NCI-H748 (cell line): ENCODE measurements around the gene PTPRA.

Experiments used
- DNase-seq: peaks from one replicate; lab custom pipeline; 2025; ENCODE audit not compliant: unreplicated experiment; lab: John Stamatoyannopoulos, UW

The PTPRA gene

GRCh38 chr20:2921506-2921905 is 48.2 kb downstream of the PTPRA start:
- no peak for DNase-seq

GRCh38 chr20:2922957-2923356 is 49.7 kb downstream of the PTPRA start:
- DNase-seq: no peak

- DNase-seq: no peak
Observed at GRCh38 chr20:2930538-2930937, 57.3 kb downstream of the PTPRA start.

GRCh38 chr20:2932498-2932897 is 59.2 kb downstream of the PTPRA start:
- no peak for DNase-seq

GRCh38 chr20:2937902-2938301 is 64.6 kb downstream of the PTPRA start:
- no peak for DNase-seq

- DNase-seq: no peak
Observed at GRCh38 chr20:2942439-2942838, 69.2 kb downstream of the PTPRA start.

GRCh38 chr20:2946988-2947961 is 74.0 kb downstream of the PTPRA start:
- DNase-seq: no peak

GRCh38 chr20:2948968-2949367 is 75.7 kb downstream of the PTPRA start:
- DNase-seq: no peak

GRCh38 chr20:2952766-2953165 is 79.5 kb downstream of the PTPRA start:
- DNase-seq: no peak

- no peak for DNase-seq
Observed at GRCh38 chr20:2955257-2955970, 82.1 kb downstream of the PTPRA start.

- no peak for DNase-seq
Observed at GRCh38 chr20:2956480-2956879, 83.2 kb downstream of the PTPRA start.

GRCh38 chr20:2967841-2968240 is 94.6 kb downstream of the PTPRA start:
- no peak for DNase-seq

- no peak for DNase-seq
Observed at GRCh38 chr20:2972126-2972525, 98.8 kb downstream of the PTPRA start.

- no peak for DNase-seq
Observed at GRCh38 chr20:2973574-2973973, 100.3 kb downstream of the PTPRA start.

- DNase-seq: no peak
Observed at GRCh38 chr20:2978519-2978918, 105.2 kb downstream of the PTPRA start.

GRCh38 chr20:2981646-2982045 is 108.4 kb downstream of the PTPRA start:
- DNase-seq: no peak

- no peak for DNase-seq
Observed at GRCh38 chr20:2983508-2983907, 110.2 kb downstream of the PTPRA start.

- no peak for DNase-seq
Observed at GRCh38 chr20:2984028-2984501, 110.8 kb downstream of the PTPRA start.

- no peak for DNase-seq
Observed at GRCh38 chr20:2984956-2985661, 111.8 kb downstream of the PTPRA start.

- DNase-seq: no peak
Observed at GRCh38 chr20:2986466-2986865, 113.2 kb downstream of the PTPRA start.

- no peak for DNase-seq
Observed at GRCh38 chr20:2987861-2988260, 114.6 kb downstream of the PTPRA start.
